NCI-H2107 (cell line): ENCODE results near the gene RAPGEF6.
"Not testable (repeated sequence)": the region's sequence is repeated elsewhere in the genome, so short reads cannot be mapped to it uniquely, and the experiment has no call there.

Experiments used
- DNase-seq: peaks from one replicate; lab custom pipeline; 2025; lab: John Stamatoyannopoulos, UW

RAPGEF6 gene

GRCh38 chr5:131384616-131385214, 250.3 kb downstream of the RAPGEF6 start:
- DNase-seq, result no peak

GRCh38 chr5:131384173-131384572, 250.9 kb downstream of the RAPGEF6 start:
- no peak for DNase-seq

- peak; percentile 6 for DNase-seq
Observed at GRCh38 chr5:131382407-131383395, 252.3 kb downstream of the RAPGEF6 start.

GRCh38 chr5:131381777-131382176, 253.3 kb downstream of the RAPGEF6 start:
- DNase-seq, result no peak

GRCh38 chr5:131381021-131381420, 254.0 kb downstream of the RAPGEF6 start:
- no peak for DNase-seq

- not testable (repeated sequence) for DNase-seq
Observed at GRCh38 chr5:131380238-131380637, 254.8 kb downstream of the RAPGEF6 start.

- DNase-seq, result no peak
Observed at GRCh38 chr5:131379723-131380122, 255.3 kb downstream of the RAPGEF6 start.

GRCh38 chr5:131378721-131379541, 256.1 kb downstream of the RAPGEF6 start:
- DNase-seq, result no peak

GRCh38 chr5:131377785-131378325, 257.2 kb downstream of the RAPGEF6 start:
- DNase-seq, result no peak

- DNase-seq, result no peak
Observed at GRCh38 chr5:131377346-131377745, 257.7 kb downstream of the RAPGEF6 start.

- no peak for DNase-seq
Observed at GRCh38 chr5:131375351-131375750, 259.7 kb downstream of the RAPGEF6 start.
